GM23248 (cell line): ENCODE data around the gene DAAM1.

Experiments
- EZH2 ChIP-seq: fragments of 200-600 bp; sonication (generic); IDR thresholded peaks from 2 replicates; pipeline ENCODE4 v1.6.1; 2018; ENCODE audit warnings: antibody characterized with exemption, mild to moderate bottlenecking; ENCODE audit not compliant: insufficient read depth, poor library complexity, severe bottlenecking
- EZH2phosphoT487 ChIP-seq: fragments of 200-600 bp; sonication (generic); IDR thresholded peaks from 2 replicates; pipeline ENCODE4 v1.6.1; 2018; ENCODE audit warnings: antibody characterized with exemption, moderate library complexity, mild to moderate bottlenecking, low read depth; ENCODE audit not compliant: insufficient read depth

DNA sequence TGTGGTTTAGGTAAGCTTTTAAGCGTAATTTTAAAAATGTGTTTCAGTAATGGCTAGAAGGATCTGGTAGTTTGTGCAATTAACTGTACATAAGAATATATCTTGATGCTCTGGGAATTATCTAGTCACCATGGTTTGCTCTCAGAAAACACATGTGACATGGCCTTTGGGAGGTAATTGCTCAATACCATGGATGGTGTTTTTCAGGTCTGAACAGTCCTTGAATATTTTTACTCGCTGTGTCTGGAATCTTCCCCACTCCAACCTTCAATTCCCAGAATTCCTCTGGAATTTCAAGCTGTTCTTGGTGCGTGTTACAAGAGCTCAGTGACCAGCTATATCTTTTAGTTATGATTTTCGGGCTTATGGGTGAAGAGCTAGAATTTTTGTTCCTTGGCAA, 85.3 kb downstream of the DAAM1 start:
- TF ChIP-seq EZH2: no peak
- no peak for TF ChIP-seq EZH2phosphoT487
